ENCODE measurements around the gene C11orf52.
"Not testable (repeated sequence)": the region's sequence is repeated elsewhere in the genome, so short reads cannot be mapped to it uniquely, and the experiment has no call there.

C11orf52 gene

DNA sequence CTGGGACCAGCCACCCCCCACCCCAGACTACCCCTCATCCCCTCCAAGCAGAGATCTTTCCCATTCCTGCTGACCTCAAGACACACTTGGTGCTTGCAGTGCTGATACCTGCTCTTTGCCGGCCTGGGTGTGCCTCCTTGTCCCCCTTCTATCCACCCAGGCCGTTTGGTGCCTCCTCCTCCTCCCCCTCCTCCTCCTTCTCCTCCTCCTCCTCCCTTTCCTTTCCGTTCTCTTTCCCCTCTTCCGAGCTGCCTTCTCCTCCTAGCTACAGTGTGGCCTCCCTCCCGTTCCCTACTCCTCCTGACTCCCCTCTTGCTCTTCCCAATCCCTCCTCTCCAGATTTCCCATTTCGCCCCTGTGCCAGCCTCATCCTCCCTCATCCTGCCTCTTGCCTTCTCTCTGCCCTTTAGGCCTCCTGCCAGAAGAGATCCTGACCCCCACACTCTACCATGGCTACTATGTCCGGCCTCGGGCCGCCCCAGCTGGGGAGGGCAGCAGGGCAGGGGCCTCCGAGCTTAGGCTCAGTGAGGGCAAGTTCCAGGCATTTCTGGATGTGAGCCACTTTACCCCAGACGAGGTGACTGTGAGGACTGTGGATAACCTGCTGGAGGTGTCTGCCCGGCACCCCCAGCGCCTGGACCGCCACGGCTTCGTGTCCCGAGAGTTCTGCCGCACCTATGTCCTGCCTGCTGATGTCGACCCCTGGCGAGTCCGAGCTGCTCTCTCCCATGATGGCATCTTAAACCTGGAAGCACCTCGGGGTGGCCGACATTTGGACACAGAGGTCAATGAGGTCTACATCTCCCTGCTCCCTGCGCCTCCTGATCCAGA is 5.5 kb upstream of the C11orf52 start:
- DNase-seq (ENCODE audit: low read depth), result no peak

DNA sequence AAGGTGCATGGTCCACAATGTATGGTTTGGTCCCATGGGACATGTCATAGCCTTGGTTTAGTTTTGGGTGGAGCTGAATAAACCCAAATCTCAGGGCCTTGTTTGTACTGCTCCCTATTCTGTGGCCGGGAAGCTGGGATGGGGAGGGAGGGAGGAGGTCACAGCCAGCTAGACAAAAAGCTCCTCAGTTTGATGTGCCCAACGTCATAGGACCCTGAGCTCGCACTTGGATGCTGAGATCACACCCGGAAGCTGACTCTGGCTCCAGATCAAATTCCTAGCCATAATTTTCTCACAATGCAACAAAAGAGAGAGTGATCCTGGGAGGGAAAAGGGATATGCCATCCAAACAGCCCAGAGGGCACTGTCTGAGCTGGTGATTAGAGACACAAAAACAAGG is 4.7 kb upstream of the C11orf52 start:
- no peak for DNase-seq (ENCODE audit: low read depth)

DNA sequence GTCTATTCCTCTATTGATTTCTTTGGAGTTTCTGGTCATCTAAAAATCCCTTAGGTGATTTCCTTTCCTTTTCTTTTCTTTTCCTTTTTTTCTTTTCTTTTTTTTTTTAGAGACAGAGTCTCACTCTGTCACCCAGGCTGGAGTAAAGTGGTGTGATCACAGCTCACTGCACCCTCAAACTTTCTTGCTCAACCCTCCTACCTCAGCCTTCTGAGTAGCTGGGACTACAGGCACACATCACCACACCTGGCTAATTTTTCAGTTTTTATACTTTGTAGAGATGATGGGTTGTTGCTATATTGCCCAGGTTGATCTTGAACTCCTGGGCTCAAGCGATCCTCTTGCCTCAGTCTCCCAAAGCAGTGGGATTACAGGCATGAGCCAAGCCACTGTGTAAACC is 1.9 kb upstream of the C11orf52 start:
- no peak for DNase-seq (ENCODE audit: low read depth)

DNA sequence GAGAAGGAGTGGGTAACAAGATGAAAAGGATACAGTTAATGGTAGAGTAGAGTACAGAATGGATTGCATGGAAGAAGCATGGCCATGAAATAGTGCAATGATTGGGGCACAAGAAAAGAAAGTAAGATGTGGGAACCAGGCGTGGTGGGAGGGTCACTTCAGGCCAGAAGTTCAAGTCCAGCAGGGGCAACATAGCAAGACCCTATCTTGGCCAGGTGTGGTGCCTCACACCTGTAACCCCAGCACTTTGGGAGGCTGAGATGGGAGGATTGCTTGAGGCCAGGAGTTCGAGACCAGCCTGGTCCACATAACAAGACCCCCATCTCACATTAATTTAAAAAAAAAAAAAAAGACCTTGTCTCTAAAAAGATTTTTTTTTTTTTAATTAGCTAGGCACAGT is 1.4 kb upstream of the C11orf52 start:
- no peak for DNase-seq (ENCODE audit: low read depth)

DNA sequence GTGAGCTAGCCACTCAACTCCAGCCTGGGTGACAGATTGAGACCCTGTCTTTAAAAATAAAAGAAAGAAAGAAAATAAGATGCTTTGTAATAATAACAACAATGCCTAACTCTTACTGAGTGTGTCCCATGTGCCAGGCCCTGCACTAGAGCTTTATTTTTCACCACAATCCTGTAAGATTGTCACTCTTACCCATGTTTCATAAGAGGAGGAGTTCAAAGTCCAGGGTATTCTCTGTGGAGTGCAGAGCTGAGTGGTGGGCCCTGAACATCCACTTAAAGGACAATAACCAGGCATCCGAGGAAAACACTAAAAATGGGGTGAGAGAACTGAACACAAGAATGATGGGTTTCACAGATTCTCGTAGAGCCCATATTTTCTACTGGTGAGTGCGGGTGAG is 925 bp upstream of the C11orf52 start:
- DNase-seq (ENCODE audit: low read depth), result no peak

DNA sequence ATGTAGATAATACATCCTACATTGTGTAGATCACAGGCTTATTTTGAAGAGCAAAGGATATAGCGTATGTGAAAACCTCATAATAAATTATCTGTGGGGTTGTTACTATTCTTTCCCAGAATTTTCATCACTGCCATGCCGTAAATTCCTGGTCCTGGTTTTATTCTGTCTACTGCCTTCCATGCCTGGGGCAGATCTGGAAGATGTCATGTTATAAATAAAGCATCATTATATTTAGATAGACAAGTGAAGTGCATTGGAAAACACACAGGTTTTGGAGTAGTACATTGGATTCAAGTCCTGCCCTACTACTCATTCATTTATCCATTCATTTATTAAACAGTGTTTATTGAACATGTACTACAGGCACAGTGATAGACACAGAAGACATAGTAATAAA is 2.2 kb downstream of the C11orf52 start:
- DNase-seq (ENCODE audit: low read depth), result no peak

DNA sequence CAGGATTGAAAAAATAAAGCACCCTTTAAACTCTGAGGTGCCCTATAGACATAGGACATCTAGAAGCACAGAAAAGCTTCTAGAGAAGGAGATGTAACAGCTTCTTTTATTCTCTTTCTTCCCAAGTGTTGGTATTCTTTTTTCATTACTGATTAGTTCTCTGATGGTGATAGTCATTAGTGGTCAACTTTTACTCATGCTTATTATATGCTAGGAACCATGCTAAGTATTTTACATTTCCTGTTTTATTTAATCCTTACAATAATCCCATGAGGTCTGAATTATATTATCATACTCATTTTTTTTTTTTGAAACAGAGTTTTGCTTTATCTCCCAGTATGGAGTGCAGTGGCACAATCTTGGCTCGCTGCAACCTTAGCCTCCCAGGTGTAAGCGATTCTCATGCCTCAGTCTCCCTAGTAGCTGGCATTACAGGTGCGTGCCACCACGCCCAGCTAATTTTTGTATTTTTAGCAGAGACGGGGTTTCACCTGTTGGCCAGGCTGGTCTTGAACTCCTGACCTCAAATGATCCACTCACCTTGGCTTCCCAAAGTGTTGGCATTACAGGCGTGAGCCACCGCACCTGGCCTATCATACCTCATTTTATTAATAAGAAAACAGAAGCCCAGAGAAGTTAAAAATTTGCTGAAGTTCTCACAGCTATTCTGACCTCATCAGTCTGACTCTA is 3.0 kb downstream of the C11orf52 start:
- DNase-seq (ENCODE audit: low read depth), result no peak

DNA sequence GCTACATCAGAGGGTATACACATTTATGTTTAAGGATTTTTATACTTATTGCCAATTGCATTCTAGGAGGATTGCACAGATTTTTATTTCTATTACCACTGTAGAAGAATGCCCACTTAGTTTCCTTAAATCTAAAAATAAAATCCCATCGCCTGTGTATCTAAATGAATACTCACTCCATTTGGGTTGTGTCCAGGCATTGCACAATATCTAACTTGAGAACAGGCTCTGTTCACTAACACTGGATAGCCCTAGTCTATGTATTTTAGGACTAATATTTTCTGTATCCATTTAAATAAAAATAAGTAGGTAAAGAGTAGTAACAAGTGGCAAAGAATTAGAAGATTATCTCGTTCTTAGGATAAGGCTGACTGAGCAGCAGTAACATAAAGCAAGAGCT is 4.1 kb downstream of the C11orf52 start:
- DNase-seq (ENCODE audit: low read depth), result no peak

DNA sequence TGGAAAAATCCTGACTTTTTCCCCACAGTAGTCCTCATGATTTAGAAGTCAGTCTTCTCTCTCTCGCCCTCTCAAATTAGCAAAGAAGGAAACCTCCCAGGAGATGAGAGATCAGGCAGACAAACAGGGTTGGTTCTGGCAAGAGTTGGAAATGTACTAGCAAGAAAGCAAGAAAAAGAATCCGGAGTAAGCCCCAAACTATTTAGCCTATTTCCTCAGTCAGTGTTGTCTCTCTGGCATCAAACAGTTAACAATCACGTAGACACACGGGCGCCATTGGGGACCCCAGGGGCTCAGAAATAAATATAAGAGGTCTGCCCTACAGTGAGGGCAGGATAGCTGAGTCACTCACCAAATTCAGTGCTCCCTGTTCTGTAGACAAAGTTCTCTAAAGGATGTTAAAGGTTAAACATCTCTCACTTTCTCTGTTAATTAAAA is 4.7 kb downstream of the C11orf52 start:
- DNase-seq (ENCODE audit: low read depth), result no peak

DNA sequence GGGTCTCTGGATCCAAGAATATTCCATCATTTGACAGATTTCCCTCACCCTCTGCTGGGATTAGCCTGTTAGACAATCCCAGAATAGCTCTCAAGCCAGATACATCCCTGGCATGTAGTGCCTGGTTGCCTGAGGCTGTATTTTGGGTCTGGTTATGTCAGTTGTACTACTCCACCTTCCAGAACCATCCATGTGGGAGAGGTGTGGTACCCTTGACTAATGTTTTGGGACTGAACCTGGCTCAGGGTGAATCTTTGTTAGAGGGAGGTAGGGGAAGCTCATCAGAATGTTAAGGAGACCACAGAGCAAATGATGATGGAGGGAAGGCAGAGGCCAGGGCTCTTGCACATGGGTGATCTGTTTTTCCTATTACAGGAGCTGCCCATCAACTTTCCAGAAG is 5.2 kb downstream of the C11orf52 start:
- DNase-seq (ENCODE audit: low read depth), result no peak

DNA sequence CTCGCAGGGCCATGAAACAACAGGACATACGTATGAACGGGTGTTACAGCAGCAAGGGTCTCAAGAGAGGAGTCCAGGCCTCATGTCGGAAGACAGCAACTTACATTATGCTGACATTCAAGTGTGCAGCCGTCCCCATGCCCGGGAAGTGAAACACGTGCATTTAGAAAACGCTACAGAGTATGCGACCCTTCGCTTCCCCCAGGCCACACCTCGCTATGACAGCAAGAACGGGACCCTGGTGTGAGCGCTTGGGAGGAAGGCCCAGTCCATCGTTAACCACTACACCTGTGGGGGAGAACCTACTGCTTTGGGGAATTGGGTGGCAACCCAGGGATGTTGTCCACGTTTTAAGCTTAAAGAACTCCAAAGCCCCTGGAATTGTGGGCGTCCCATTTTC is 7.2 kb downstream of the C11orf52 start:
- DNase-seq (ENCODE audit: low read depth), result no peak

DNA sequence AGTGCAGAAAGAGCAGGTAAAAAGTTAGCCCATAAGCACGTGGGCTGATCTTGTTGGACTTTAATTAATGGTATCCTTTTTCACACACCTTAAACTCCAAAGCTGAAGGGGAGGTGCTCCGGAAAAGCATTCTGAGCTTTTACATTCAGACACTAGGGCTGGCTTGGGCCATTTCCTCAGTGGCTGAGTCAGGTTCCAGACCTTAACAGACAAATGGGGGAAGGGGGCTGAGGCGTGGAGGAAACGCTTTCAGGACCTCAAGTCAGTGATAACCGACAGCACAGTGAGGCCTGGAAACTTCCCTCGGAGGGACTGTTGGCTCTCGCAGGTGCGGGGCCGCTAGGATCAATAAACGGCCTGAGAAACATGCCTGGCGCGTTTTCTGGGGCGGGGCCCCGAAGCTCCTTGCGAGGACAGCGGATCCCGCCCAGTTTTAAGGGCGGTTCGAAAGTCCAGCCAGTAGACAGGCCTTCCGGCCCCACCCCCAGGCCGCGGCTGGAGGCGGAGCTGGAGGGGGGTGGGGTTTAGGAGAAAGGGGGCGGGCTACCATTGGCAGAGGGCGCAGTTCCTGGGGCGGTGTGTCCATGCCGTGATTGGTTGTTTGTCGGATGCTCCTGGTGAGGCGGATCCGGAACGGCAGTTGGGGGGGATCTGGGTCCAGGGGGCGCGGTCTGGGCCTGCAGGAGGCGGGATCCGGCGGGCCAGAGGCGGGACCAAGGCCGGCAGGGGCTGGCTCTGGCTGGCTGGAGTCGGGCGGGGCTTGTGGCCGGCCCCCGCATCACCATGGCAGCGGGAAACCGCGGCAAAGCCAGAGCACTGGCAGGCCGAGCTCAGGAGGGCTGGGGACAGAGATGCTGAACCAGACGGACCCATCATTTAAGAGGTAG is 8.0 kb downstream of the C11orf52 start:
- peak; percentile 96 for DNase-seq (ENCODE audit: low read depth)

DNA sequence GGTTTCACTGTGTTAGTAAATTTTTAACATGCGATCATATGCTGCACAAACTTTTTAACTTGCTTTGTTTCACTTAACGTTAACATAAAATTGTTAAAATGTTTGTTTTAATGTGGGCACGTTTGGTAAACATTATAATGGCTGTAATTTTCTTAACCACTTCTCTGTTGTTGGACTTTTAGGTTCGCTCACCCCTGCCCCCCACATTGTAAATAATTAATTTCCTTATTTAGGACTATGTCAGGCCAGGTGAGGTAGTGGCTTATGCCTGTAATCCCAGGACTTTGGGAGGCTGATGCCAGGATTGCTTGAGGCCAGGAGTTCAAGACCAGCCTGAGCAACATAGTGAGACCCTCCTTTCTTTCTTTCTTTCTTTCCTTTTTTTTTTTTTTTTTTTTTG is 11.8 kb downstream of the C11orf52 start:
- no peak for DNase-seq (ENCODE audit: low read depth)

DNA sequence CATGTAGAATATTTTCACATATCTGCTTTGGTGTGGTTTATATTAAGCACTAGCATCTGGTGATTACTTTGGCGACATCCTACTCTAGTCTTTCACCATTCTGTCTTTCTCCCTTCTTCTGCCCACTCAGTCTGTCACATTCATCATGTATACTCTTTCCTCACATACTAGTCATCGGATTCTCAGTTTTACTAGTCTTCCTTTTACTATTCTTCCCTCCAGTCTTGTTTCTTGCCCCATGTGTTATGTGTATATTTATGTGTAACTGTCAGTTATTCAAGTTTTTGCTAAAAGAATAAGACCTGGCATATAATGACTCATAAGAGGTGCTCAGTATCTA is 13.9 kb downstream of the C11orf52 start:
- no peak for DNase-seq (ENCODE audit: low read depth)

DNA sequence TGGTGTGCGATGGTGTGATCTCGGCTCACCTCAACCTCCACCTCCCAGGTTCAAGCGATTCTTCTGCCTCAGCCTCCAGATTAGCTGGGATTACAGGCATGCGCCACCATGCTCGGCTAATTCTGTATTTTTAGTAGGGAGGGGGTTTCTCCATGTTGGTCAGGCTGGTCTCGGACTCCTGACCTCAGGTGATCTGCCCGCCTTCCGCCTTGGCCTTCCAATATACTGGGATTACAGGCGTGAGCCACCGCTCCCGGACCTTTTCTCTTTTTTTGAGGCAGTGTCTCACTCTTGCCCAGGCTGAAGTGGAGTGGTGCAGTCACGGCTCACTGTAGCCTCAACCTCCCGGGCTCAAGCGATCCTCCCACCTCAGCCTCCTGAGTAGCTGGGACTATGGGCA is 14.5 kb downstream of the C11orf52 start:
- not testable (repeated sequence) for DNase-seq (ENCODE audit: low read depth)

DNA sequence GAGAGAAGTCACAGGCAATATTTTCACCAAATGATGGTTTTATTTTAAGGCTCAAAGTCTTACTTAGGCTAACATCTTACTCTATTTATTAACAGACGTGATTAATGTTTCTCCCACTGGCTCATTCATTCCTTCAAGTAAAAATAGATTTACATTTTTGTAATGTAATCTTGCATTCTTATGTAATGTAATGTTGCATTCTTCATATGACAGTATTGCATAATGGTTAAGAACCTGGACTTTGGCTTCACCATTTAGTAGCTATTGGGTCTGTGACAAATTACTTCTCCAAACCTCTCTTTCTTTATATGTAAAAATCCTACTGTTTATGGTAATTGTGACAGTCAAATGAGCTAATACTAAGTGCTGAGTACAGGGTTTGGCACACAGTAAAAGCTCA is 15.2 kb downstream of the C11orf52 start:
- DNase-seq (ENCODE audit: low read depth), result no peak

DNA sequence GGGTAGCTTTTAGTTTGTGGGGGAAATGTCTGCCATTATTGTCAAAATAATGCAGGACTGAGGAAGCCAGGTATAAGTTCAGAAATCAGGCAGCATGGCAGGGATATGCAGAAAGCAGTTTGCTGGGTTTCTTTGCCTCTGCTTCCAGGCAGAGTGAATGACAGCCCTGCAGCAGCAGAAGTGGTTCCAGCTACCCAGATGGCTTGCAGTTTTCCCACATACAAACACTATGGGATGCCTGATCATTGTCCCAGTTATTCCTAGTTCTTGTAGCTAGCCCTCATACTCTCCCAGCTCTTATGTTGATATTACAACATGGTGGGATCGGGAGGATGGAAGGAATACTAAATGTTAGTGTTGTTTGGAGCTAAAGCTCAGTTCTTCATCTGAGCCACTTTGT is 15.6 kb downstream of the C11orf52 start:
- no peak for DNase-seq (ENCODE audit: low read depth)

DNA sequence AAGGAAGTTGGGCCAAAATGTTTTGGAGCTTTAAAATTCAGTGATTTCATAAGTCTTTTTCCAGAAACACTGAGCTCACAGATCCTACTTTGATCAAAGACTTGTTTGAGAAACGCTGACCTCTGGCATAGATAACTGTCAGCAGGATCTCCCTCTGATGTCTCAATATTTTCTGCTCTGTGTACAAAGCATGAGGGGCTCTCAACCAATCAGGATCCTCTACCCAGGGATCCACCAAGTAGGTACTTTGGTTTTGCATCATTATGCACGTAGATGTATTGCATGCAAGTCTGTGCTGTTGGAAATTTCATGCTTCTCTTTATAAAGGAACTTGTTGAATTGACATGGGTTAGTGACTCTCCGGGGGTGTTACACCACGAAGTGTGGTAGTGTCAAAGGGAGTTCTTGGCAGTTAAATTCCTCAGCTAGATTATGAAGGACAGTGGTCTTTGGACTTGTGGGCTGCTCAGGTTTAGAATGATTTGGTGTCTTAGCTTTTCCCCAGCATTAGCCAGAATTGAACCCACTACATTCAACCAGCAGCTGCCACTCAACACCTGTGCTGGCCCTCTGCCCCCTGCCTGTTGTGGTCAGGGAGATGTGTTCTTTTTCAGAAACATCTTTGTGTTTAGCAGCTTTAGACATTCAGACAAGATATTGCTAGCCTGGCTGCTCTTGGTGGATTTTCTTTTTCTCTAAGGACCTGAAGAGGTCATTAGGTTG is 16.8 kb downstream of the C11orf52 start:
- DNase-seq (ENCODE audit: low read depth), result no peak

DNA sequence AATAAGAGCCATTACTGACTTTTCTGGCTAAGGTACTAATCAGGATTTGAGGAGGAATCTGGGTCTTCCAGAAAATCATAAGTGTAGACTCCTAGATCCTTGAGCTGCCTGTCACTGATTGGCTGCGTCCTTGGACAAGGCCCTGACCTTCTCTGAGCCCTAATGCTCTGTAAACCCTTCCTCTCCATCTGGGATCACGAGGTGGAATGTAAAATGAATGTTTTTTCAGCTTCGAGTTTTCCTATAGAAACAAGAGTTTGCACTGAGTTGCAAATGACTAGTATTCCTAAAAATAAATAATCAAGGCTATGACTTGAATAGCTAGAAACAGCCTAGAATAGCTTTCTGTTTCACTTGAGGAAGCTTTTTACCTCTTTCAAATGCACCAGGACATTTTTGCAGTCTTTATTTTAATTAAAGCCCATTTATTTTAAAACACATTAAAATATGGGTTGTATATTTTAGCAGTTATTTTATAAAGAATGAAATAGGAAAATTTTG is 17.4 kb downstream of the C11orf52 start:
- no peak for DNase-seq (ENCODE audit: low read depth)

DNA sequence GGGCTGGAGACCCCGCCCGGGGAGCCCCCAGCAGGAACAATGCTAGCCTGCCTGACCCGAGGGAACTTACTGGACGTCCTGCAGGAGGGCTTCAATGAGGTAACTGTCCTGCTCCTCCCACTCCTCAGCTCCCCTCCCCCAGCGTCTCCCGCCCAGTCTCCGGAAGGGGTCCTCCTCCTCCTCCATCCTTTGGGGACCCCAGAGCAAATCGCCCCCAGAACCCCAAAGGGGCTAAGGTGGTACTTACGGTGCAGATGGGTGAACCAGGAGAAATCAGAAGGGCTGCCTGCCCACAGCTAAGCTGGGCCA is 18.7 kb downstream of the C11orf52 start:
- DNase-seq (ENCODE audit: low read depth), result no peak

DNA sequence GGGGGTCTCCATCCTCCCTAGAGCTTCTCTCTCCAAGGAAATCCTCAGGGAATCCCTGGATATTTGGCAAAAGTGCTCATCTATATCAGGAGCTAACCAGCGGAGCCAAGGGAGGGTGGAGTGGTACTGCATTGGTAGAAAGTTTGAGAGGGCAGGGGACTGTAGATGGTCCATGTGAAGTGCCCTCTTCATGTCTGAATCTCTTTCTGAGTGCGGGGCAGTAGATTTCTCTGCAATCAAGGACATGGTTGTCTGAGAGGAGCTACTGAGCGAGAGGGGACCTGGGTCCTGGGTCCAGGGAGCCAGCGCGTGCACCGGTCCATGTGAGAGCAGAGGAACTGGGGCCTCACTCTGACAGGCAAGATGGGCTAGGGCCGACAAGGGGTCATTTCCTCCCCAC is 19.1 kb downstream of the C11orf52 start:
- DNase-seq (ENCODE audit: low read depth), result no peak

DNA sequence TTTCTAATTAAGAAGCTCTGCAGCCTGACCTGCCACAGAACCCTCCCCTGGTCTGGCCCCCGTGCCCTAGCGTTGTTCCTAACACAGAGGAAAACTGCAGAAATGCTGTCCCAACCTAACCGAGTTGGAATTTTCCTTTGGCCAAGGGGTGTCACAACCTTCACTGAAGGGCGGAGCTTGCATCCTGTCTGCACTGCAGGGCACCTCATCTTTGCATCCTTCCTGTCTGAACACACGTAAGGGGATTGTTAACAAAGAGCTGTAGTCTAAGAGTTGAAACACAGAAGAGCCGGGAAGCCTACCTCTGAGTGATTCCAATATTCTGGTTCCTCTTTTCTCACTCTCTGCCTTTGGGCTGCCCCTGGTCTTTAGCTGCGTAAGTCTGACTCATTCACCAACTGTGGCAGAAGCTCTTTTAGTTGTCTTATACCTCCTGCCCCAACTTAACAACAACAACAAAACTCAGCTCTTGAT is 20.0 kb downstream of the C11orf52 start:
- DNase-seq (ENCODE audit: low read depth), result no peak

All from activated T-cell treated with anti-CD3 and anti-CD28 coated beads for 48 hours (primary cell).